ENCODE results near the gene SAMD4B.

Gene SAMD4B

DNA sequence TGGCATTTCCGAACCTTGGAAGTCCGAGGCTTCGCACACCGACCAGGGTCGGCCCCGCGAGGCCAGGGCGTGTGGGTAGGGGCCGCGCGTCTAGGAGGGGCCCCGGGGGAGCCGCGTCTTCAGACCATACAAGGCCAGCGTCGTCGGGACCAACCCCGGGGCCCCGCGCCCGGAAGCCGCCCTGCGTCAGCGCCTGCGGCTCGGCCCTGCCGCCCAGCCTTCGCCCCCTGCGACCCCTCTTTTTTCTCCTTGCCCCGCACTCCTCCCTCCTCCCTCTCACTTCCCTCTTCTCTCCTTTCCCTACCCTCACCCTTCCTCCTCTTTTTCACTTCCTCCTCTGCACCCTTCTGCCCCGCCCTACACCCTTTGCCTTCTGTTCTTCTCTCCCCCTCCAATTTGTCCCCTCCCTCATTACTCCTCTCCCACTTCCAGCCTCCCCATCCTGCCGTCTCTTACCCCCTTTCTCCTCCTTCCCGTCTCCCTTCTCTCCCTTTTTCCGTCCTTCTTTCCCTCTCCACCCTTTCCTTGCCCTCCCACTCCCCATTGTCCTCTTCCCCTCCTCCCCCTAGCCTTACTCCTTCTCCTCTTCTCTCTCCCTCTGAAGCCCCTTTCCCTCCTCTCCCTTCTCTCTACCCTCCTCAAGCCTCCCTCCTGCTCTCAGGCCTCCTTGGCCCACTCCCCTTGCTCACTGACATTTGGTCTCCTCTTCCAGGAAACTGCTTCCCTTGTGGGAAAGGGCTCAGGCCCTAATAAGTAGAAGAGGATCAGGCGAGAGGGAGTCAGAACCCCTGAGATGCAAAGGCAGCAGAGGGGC lies 68.0 kb downstream of the SAMD4B start:
- DNase-seq (ENCODE audit: low spot score) (no peak), ATAC-seq (ENCODE audit: low read depth) (peak; percentile 17)
- TF ChIP-seq, protein P1, sequence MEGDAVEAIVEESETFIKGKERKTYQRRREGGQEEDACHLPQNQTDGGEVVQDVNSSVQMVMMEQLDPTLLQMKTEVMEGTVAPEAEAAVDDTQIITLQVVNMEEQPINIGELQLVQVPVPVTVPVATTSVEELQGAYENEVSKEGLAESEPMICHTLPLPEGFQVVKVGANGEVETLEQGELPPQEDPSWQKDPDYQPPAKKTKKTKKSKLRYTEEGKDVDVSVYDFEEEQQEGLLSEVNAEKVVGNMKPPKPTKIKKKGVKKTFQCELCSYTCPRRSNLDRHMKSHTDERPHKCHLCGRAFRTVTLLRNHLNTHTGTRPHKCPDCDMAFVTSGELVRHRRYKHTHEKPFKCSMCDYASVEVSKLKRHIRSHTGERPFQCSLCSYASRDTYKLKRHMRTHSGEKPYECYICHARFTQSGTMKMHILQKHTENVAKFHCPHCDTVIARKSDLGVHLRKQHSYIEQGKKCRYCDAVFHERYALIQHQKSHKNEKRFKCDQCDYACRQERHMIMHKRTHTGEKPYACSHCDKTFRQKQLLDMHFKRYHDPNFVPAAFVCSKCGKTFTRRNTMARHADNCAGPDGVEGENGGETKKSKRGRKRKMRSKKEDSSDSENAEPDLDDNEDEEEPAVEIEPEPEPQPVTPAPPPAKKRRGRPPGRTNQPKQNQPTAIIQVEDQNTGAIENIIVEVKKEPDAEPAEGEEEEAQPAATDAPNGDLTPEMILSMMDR (IDR thresholded peaks at IDR 0.05; ENCODE audit: poor library complexity, severe bottlenecking) = no peak
- Histone ChIP-seq H3K27me3 (ENCODE audit: insufficient read depth, poor library complexity, severe bottlenecking) (no peaks in the 10 kb centered on the region), H3K9me3 (ENCODE audit: severe bottlenecking) (no peaks in the 10 kb centered on the region), H3K27ac (ENCODE audit: poor library complexity, severe bottlenecking) (peak overlapping the region; percentile 97), H3K4me1 (ENCODE audit: insufficient read depth, poor library complexity, severe bottlenecking) (peaks cover 13% of the 10 kb centered on the region), H3K4me3 (ENCODE audit: severe bottlenecking) (peak overlapping the region; percentile 89), H3K36me3 (ENCODE audit: low read depth) (peaks cover 33% of the 10 kb centered on the region)

DNA sequence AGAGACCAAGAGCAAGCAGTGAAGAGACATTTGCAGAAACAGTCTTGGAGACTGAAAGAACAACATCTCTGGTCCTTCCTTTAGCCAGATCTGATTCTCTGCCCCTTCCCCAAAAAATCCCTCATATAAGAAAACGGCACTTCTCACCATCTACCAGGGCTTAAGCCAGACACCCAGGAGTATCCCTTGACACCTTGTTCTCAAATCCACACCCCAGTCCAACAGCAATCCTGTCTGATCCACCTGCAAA lies 68.5 kb downstream of the SAMD4B start:
- Histone ChIP-seq H3K4me3 (ENCODE audit: severe bottlenecking) (no peak overlapping the region), H3K27me3 (ENCODE audit: insufficient read depth, poor library complexity, severe bottlenecking) (no peaks in the 10 kb centered on the region), H3K4me1 (ENCODE audit: insufficient read depth, poor library complexity, severe bottlenecking) (peaks cover 13% of the 10 kb centered on the region), H3K9me3 (ENCODE audit: severe bottlenecking) (no peaks in the 10 kb centered on the region), H3K36me3 (ENCODE audit: low read depth) (peaks cover 37% of the 10 kb centered on the region), H3K27ac (ENCODE audit: poor library complexity, severe bottlenecking) (peak overlapping the region; percentile 97)
- ATAC-seq (ENCODE audit: low read depth) = no peak
- TF ChIP-seq, protein P1 (IDR thresholded peaks at IDR 0.05; ENCODE audit: poor library complexity, severe bottlenecking) = no peak
- DNase-seq (ENCODE audit: low spot score) = no peak

DNA sequence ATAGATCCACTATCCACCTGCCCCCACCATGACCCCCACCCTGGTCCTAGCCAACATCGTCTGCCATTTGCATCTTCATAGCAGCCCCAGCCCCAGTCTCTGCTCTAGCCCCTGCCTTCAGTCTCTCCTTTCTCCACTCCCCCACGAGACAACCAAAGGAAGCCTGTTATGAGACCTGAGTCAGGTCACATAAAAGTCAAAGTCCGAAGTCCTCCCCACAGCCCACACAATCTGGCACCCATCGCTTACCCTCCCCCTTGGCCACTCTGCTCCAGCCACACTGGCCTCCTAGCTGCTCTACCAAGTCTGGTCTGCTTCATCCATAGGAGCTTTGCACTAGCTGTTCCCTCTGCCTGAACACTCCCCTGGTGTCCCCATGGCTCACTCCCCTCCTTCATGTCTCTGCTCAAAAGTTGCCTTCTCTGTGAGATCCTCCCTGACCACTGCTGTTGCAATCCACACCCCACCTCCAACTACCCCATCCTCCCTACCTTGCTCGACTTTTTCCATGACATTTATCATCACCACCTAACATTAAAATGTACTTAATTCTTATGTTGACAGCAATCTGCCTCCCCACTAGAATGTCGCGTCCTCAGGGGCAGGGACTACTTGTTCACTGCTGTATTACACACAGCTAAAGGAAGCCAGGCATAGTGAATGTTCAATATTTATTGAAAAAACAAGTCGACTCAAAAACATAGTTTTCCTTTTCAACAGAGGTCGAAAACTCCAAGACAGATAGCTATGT lies 69.0 kb downstream of the SAMD4B start:
- ATAC-seq (ENCODE audit: low read depth) = no peak
- Histone ChIP-seq H3K27ac (ENCODE audit: poor library complexity, severe bottlenecking) (peak overlapping the region; percentile 97), H3K27me3 (ENCODE audit: insufficient read depth, poor library complexity, severe bottlenecking) (no peaks in the 10 kb centered on the region), H3K4me3 (ENCODE audit: severe bottlenecking) (peak overlapping the region; percentile 22), H3K4me1 (ENCODE audit: insufficient read depth, poor library complexity, severe bottlenecking) (peaks cover 13% of the 10 kb centered on the region), H3K9me3 (ENCODE audit: severe bottlenecking) (no peaks in the 10 kb centered on the region), H3K36me3 (ENCODE audit: low read depth) (peaks cover 42% of the 10 kb centered on the region)
- TF ChIP-seq, protein P1 (IDR thresholded peaks at IDR 0.05; ENCODE audit: poor library complexity, severe bottlenecking) = no peak
- no peak for DNase-seq (ENCODE audit: low spot score)

DNA sequence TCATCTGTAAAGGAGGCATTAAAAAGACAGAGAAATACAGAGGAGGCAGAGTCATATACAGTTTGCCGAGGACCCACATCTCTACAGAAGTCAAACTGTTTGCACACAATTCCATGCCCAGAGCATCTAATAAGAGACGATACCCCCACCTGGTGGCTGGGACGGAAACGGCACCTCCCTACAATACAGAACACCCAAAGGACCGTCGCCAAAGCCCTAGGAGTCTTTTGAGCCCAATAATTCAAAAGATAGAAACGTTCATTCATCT lies 69.5 kb downstream of the SAMD4B start:
- TF ChIP-seq, protein P1 (IDR thresholded peaks at IDR 0.05; ENCODE audit: poor library complexity, severe bottlenecking) = peak; percentile 73

More for the DNA sequence above, 69.5 kb downstream of the SAMD4B start:
- ATAC-seq (ENCODE audit: low read depth) (peak; percentile 37), DNase-seq (ENCODE audit: low spot score) (no peak)
- Histone ChIP-seq H3K4me3 (ENCODE audit: severe bottlenecking) (peak overlapping the region; percentile 22), H3K36me3 (ENCODE audit: low read depth) (peaks cover 42% of the 10 kb centered on the region), H3K27me3 (ENCODE audit: insufficient read depth, poor library complexity, severe bottlenecking) (no peaks in the 10 kb centered on the region), H3K27ac (ENCODE audit: poor library complexity, severe bottlenecking) (peak overlapping the region; percentile 97), H3K9me3 (ENCODE audit: severe bottlenecking) (no peaks in the 10 kb centered on the region), H3K4me1 (ENCODE audit: insufficient read depth, poor library complexity, severe bottlenecking) (peaks cover 13% of the 10 kb centered on the region)
